Activated T-cell treated with anti-CD3 and anti-CD28 coated beads for 24 hours (primary cell): ENCODE measurements around the gene NT5DC4.

Experiments
- DNase-seq: peaks from one replicate; pipeline ENCODE4 v3.0.0-alpha.2; 2020; ENCODE audit warnings: low read depth

NT5DC4 gene

GRCh38 chr2:112720785-112721184, at the start of gene NT5DC4:
Gene NT5DC4 (plus strand): TSS chr2:112721020. CDS start chr2:112721080, 60 bp downstream.
- DNase-seq, result no peak

GRCh38 chr2:112671801-112672200, 49.0 kb upstream of the NT5DC4 start:
- DNase-seq, result no peak

- no peak for DNase-seq
Measured at GRCh38 chr2:112673008-112673407, 47.8 kb upstream of the NT5DC4 start.

GRCh38 chr2:112674229-112674628, 46.6 kb upstream of the NT5DC4 start:
- no peak for DNase-seq

- no peak for DNase-seq
Measured at GRCh38 chr2:112679484-112679883, 41.3 kb upstream of the NT5DC4 start.

- no peak for DNase-seq
Measured at GRCh38 chr2:112680666-112681101, 40.1 kb upstream of the NT5DC4 start.

- DNase-seq, result no peak
Measured at GRCh38 chr2:112682101-112682500, 38.7 kb upstream of the NT5DC4 start.

- no peak for DNase-seq
Measured at GRCh38 chr2:112683550-112684414, 37.0 kb upstream of the NT5DC4 start.

- no peak for DNase-seq
Measured at GRCh38 chr2:112684415-112684775, 36.4 kb upstream of the NT5DC4 start.

GRCh38 chr2:112685271-112685884, 35.4 kb upstream of the NT5DC4 start:
- DNase-seq, result no peak

- no peak for DNase-seq
Measured at GRCh38 chr2:112686348-112687217, 34.2 kb upstream of the NT5DC4 start.

GRCh38 chr2:112687522-112687921, 33.3 kb upstream of the NT5DC4 start:
- no peak for DNase-seq

GRCh38 chr2:112688086-112688880, 32.5 kb upstream of the NT5DC4 start:
- no peak for DNase-seq

- DNase-seq, result peak; percentile 32
Measured at GRCh38 chr2:112690853-112691401, 29.9 kb upstream of the NT5DC4 start.

- DNase-seq, result no peak
Measured at GRCh38 chr2:112691881-112692281, 28.9 kb upstream of the NT5DC4 start.

- DNase-seq, result peak; percentile 39
Measured at GRCh38 chr2:112692495-112692911, 28.3 kb upstream of the NT5DC4 start.

GRCh38 chr2:112692918-112693317, 27.9 kb upstream of the NT5DC4 start:
- DNase-seq, result no peak

GRCh38 chr2:112693596-112693995, 27.2 kb upstream of the NT5DC4 start:
- DNase-seq, result no peak

- no peak for DNase-seq
Measured at GRCh38 chr2:112694182-112694581, 26.6 kb upstream of the NT5DC4 start.

GRCh38 chr2:112698834-112699515, 21.8 kb upstream of the NT5DC4 start:
- DNase-seq, result no peak
